K562 (cell line): ENCODE measurements around the gene PIK3AP1. TPM values are rescaled to one million over a fixed set of nuclear protein-coding genes. Genes with fewer than 3 reads are reported as not detected.

Source experiments
- ATAC-seq: fragments of 200-7000 bp; cut with Tn5 transposase; 3 replicates; pipeline ENCODE4 v1.9.1; 2020; ENCODE audit warnings: moderate library complexity
- BruUV-seq: library from RNA; stranded (reverse); fragments of 400-500 nt; replicated peaks from 2 replicates; lab custom pipeline; 2021; lab: Mats Ljungman, UMichigan
- CTCF ChIA-PET: fragments of 300-600 bp; formaldehyde crosslinking; extraction: SDS; loops from one replicate; lab custom pipeline; 2021; ENCODE audit warnings: low intra/inter-chr PET ratio; lab: Yijun Ruan, JAX
- POLR2A ChIA-PET: fragments of 300-600, 350-650 bp; sonication (Branson Sonifier 250); formaldehyde crosslinking; extraction: SDS; loops from one replicate; lab custom pipeline; 2021; ENCODE audit warnings: antibody characterized with exemption, inconsistent platforms; lab: Yijun Ruan, JAX
- DNase-seq, 4 experiments: peaks; one replicate each; pipeline versions ENCODE4 v3.0.0 to v3.0.0-alpha.2; 2011 to 2018; ENCODE audit warnings: low spot score in 3 of 4, mixed read lengths in 3 of 4; ENCODE audit errors: extremely low read depth in 1 of 4
- FAIRE-seq: peaks from 2 replicates; lab custom pipeline; 2011; peaks lifted over from hg19 to GRCh38; lab: Jason Lieb, UNC
- H2AFZ ChIP-seq: 2 replicates; pipeline ENCODE4 v1.6.0; 2011; ENCODE audit warnings: low read depth, low read length, control low read depth, inconsistent platforms
- H3K27ac ChIP-seq: fragments of 200-600 bp; 3 replicates; pipeline ENCODE4 v1.8.0; 2011; ENCODE audit warnings: low read depth, mild to moderate bottlenecking, control low read depth, inconsistent platforms, low read length, moderate library complexity, mixed read lengths; ENCODE audit errors: extremely low read depth
- H3K27me3 ChIP-seq, 2 experiments: fragments of 300-600 bp in 1 of 2; 2 replicates in 1 of 2; 3 replicates in 1 of 2; pipeline versions ENCODE4 v1.6.0 to v1.8.0; 2011; ENCODE audit warnings: inconsistent platforms in 2 of 2, low read length in 2 of 2, mild to moderate bottlenecking in 1 of 2, mixed read lengths in 1 of 2, moderate library complexity in 1 of 2; ENCODE audit not compliant: control insufficient read depth in 2 of 2, insufficient read depth in 2 of 2
- H3K36me3 ChIP-seq: fragments of 300-600 bp; 3 replicates; pipeline ENCODE4 v1.8.0; 2011; ENCODE audit warnings: mild to moderate bottlenecking, low read length, inconsistent platforms; ENCODE audit not compliant: control insufficient read depth, insufficient read depth
- H3K4me1 ChIP-seq, 2 experiments: fragments of 200-600 bp in 1 of 2; replicated peaks in 1 of 2; 2 replicates in 1 of 2; 3 replicates in 1 of 2; pipeline versions ENCODE4 v1.5.1 to v1.8.0; 2011; ENCODE audit warnings: inconsistent platforms in 2 of 2, low read length in 2 of 2, mild to moderate bottlenecking in 1 of 2, mixed read lengths in 1 of 2, moderate library complexity in 1 of 2; ENCODE audit not compliant: control insufficient read depth in 2 of 2, insufficient read depth in 2 of 2
- H3K4me2 ChIP-seq: 2 replicates; pipeline ENCODE4 v1.6.1; 2011; ENCODE audit warnings: low read length, control low read depth, inconsistent platforms, mixed read lengths; ENCODE audit not compliant: insufficient read depth
- H3K4me3 ChIP-seq: fragments of 200-600 bp; sonication (generic), shearing (Covaris generic); 2 replicates; pipeline ENCODE4 v1.5.1; 2016; ENCODE audit warnings: control low read depth, inconsistent platforms
- H3K79me2 ChIP-seq: fragments of 200-600 bp; 3 replicates; pipeline ENCODE4 v1.8.0; 2011; ENCODE audit warnings: low read length, inconsistent platforms; ENCODE audit not compliant: control insufficient read depth, insufficient read depth
- H3K9ac ChIP-seq, 2 experiments: 2 replicates each; pipeline versions ENCODE4 v1.6.0 to v1.6.1; 2011; ENCODE audit warnings: low read depth in 2 of 2, low read length in 2 of 2, control low read depth in 1 of 2, inconsistent platforms in 1 of 2, mild to moderate bottlenecking in 1 of 2, mixed read lengths in 1 of 2; ENCODE audit not compliant: insufficient read depth in 1 of 2
- H3K9me1 ChIP-seq: one replicate; pipeline ENCODE4 v1.6.0; 2011; ENCODE audit warnings: inconsistent platforms, mild to moderate bottlenecking, low read length, moderate library complexity; ENCODE audit not compliant: control insufficient read depth, insufficient read depth
- H3K9me3 ChIP-seq: replicated peaks from 2 replicates; pipeline ENCODE4 v1.5.1; 2011; ENCODE audit warnings: low read depth, low read length, inconsistent platforms; ENCODE audit not compliant: control insufficient read depth, insufficient read depth
- H4K20me1 ChIP-seq: replicated peaks from 2 replicates; pipeline ENCODE4 v1.6.1; 2011; ENCODE audit warnings: low read length, inconsistent platforms, mixed read lengths; ENCODE audit not compliant: control insufficient read depth, insufficient read depth
- BACH1 ChIP-seq: fragments of 200-800 bp; sonication (Bioruptor generic); IDR thresholded peaks from 2 replicates; pipeline ENCODE4 v1.6.1; 2016; ENCODE audit warnings: missing genetic modification characterization, missing compliant biosample characterization
- BRF1 ChIP-seq: IDR thresholded peaks from 3 replicates; pipeline ENCODE4 v1.6.1; 2011; ENCODE audit warnings: borderline replicate concordance, mild to moderate bottlenecking; ENCODE audit not compliant: insufficient read length; ENCODE audit errors: extremely low read depth
- CREBBP ChIP-seq: IDR thresholded peaks from one replicate; pipeline ENCODE4 v1.6.1; 2012; ENCODE audit warnings: low read depth, mild to moderate bottlenecking, control low read depth, inconsistent platforms, low read length
- KDM1A ChIP-seq, 2 experiments: fragments of 450-650 bp; IDR thresholded peaks; 2 replicates each; pipeline ENCODE4 v1.6.1; 2016; ENCODE audit warnings: mild to moderate bottlenecking in 2 of 2
- KDM4B ChIP-seq, 2 experiments: fragments of 450-650 bp in 1 of 2; sonication (generic) in 1 of 2; IDR thresholded peaks; 2 replicates each; pipeline ENCODE4 v1.6.1; 2016 to 2017; ENCODE audit warnings: borderline replicate concordance in 2 of 2, antibody characterized with exemption in 1 of 2, low read depth in 1 of 2, mild to moderate bottlenecking in 1 of 2
- MECOM ChIP-seq: fragments of 250-450 bp; sonication (Bioruptor Pico); IDR thresholded peaks from 2 replicates; pipeline ENCODE4 v1.8.0; 2022; ENCODE audit warnings: inconsistent platforms
- MXI1 ChIP-seq: IDR thresholded peaks from 2 replicates; pipeline ENCODE4 v1.6.1; 2011; ENCODE audit warnings: low read depth, mild to moderate bottlenecking, improper control_type of control experiment, low read length
- PHF20 ChIP-seq: fragments of 450-650 bp; IDR thresholded peaks from 2 replicates; pipeline ENCODE4 v1.6.1; 2018; ENCODE audit not compliant: partially characterized antibody
- RAD21 ChIP-seq, 2 experiments: fragments of 250-450 bp in 1 of 2; fragments of 450-650 bp in 1 of 2; sonication (Bioruptor Pico) in 1 of 2; formaldehyde crosslinking in 1 of 2; IDR thresholded peaks in 1 of 2; conservative IDR thresholded peaks in 1 of 2; 2 replicates each; pipeline versions ENCODE4 v1.4.0 to v1.8.0; 2020 to 2022; ENCODE audit warnings: mild to moderate bottlenecking in 2 of 2, moderate library complexity in 1 of 2
- TOE1 ChIP-seq, 2 experiments: fragments of 450-650 bp in 1 of 2; sonication (generic) in 1 of 2; formaldehyde crosslinking in 1 of 2; IDR thresholded peaks; 2 replicates each; pipeline versions ENCODE4 v1.7.1 to v1.8.0; 2016 to 2022; ENCODE audit warnings: borderline replicate concordance in 2 of 2, mild to moderate bottlenecking in 2 of 2, antibody characterized with exemption in 1 of 2, inconsistent platforms in 1 of 2, low read depth in 1 of 2, missing genetic modification reagents in 1 of 2, moderate library complexity in 1 of 2
- ZFPM2 ChIP-seq: fragments of 250-450 bp; sonication (Bioruptor Pico); IDR thresholded peaks from 2 replicates; pipeline ENCODE4 v1.5.1; 2022; ENCODE audit warnings: mild to moderate bottlenecking
- ZNF311 ChIP-seq: fragments of 250-450 bp; sonication (Bioruptor Pico); IDR thresholded peaks from 2 replicates; pipeline ENCODE4 v1.4.0; 2020; ENCODE audit warnings: mild to moderate bottlenecking, moderate library complexity
- ZNF584 ChIP-seq: fragments of 200-800 bp; sonication (Bioruptor generic); IDR thresholded peaks from 2 replicates; pipeline ENCODE4 v1.6.1; 2016; ENCODE audit warnings: low read depth, mild to moderate bottlenecking, missing genetic modification characterization, missing compliant biosample characterization
- ZNF77 ChIP-seq: fragments of 250-450 bp; sonication (Bioruptor Pico); IDR thresholded peaks from 2 replicates; pipeline ENCODE4 v1.5.0; 2020
- WGBS: fragments of 100-300 bp; shearing (Covaris generic); methylation state at CpG from one replicate; pipeline ENCODE4 v1.1.6; 2016; ENCODE audit warnings: low coverage, mixed read lengths; ENCODE audit not compliant: insufficient coverage; ENCODE audit errors: missing lambda C conversion rate; 5-methylcytosine and 5-hydroxymethylcytosine counted together
- in situ Hi-C: fragments of 300-500 bp; cut with MboI; formaldehyde crosslinking; loops from 4 replicates; pipeline ENCODE4 v1.15.0; 2018; ENCODE audit warnings: inconsistent platforms, mixed read lengths
- intact Hi-C: fragments of 100-400 bp; cut with micrococcal nuclease; formaldehyde crosslinking; loops from 2 replicates; pipeline ENCODE4 v1.14.2; 2022
- polyA plus RNA-seq, 8 experiments: library from polyadenylated mRNA; depleted of rRNA in 4 of 8; stranded (reverse) in 5 of 8; unstranded in 3 of 8; fragments of >200 nt; fragmentation: Nextera tagmentation in 2 of 8; fragmentation: Illumina TruSeq in 1 of 8; extraction: Ambion mirVana in 2 of 8; extraction: Trizol in 1 of 8; gene quantifications; 2 replicates each; pipeline versions ENCODE4 v1.2.1 to v1.2.3, GENCODE V29; 2011 to 2014; ENCODE audit warnings: inconsistent platforms in 1 of 8, missing spikeins in 1 of 8
- total RNA-seq, 7 experiments: library from RNA; depleted of rRNA in 6 of 7; stranded (reverse); fragments of >200 nt in 6 of 7; fragmentation: Illumina TruSeq in 2 of 7; extraction: Trizol in 2 of 7; gene quantifications; 2 replicates each; pipeline versions ENCODE4 v1.2.1 to v1.2.3, GENCODE V29; 2011 to 2021; ENCODE audit warnings: low replicate concordance in 1 of 7
- TF ChIP-seq, protein P1 (sequence below): sonication (generic); formaldehyde crosslinking; IDR thresholded peaks from 2 replicates; pipeline ENCODE4 v1.8.0; 2023; ENCODE audit warnings: missing genetic modification reagents, mild to moderate bottlenecking, borderline replicate concordance
- TF ChIP-seq, protein P2 (sequence below): fragments of 450-650 bp; IDR thresholded peaks from 2 replicates; pipeline ENCODE4 v1.6.1; 2016

PIK3AP1 gene
- total and polyA plus RNA-seq, 9 of the 15 experiments (the other 6 are each of a cell fraction or from before 2014, with no cell fraction given), result 0.20 to 2.4 (median 1.4) TPM

DNA sequence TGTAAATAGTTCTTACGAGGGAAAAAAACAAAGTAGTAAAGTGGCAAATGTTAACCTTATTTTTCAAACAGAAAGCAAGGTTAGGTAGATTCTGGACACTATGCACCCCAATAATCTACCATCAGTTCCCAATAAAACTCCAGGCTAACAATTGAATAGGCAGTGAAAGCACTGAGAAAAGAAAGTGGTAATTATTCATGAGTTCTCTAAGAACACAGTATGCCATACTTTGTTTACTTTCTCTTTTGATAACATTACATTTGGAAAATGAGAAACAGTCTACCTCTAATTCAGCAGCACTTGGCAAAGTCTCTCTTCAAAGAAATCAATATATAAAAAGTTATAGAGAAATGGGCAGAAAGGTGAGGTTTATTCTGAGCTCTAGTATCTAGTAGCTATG, 151.9 kb downstream of the PIK3AP1 start (continued):
- TF ChIP-seq, protein P1, sequence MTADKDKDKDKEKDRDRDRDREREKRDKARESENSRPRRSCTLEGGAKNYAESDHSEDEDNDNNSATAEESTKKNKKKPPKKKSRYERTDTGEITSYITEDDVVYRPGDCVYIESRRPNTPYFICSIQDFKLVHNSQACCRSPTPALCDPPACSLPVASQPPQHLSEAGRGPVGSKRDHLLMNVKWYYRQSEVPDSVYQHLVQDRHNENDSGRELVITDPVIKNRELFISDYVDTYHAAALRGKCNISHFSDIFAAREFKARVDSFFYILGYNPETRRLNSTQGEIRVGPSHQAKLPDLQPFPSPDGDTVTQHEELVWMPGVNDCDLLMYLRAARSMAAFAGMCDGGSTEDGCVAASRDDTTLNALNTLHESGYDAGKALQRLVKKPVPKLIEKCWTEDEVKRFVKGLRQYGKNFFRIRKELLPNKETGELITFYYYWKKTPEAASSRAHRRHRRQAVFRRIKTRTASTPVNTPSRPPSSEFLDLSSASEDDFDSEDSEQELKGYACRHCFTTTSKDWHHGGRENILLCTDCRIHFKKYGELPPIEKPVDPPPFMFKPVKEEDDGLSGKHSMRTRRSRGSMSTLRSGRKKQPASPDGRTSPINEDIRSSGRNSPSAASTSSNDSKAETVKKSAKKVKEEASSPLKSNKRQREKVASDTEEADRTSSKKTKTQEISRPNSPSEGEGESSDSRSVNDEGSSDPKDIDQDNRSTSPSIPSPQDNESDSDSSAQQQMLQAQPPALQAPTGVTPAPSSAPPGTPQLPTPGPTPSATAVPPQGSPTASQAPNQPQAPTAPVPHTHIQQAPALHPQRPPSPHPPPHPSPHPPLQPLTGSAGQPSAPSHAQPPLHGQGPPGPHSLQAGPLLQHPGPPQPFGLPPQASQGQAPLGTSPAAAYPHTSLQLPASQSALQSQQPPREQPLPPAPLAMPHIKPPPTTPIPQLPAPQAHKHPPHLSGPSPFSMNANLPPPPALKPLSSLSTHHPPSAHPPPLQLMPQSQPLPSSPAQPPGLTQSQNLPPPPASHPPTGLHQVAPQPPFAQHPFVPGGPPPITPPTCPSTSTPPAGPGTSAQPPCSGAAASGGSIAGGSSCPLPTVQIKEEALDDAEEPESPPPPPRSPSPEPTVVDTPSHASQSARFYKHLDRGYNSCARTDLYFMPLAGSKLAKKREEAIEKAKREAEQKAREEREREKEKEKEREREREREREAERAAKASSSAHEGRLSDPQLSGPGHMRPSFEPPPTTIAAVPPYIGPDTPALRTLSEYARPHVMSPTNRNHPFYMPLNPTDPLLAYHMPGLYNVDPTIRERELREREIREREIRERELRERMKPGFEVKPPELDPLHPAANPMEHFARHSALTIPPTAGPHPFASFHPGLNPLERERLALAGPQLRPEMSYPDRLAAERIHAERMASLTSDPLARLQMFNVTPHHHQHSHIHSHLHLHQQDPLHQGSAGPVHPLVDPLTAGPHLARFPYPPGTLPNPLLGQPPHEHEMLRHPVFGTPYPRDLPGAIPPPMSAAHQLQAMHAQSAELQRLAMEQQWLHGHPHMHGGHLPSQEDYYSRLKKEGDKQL (CRISPR knock-in tag), result no peak
- no peak for TF ChIP-seq ZNF77 (CRISPR knock-in tag)
- no peak for TF ChIP-seq ZNF311 (CRISPR knock-in tag)

DNA sequence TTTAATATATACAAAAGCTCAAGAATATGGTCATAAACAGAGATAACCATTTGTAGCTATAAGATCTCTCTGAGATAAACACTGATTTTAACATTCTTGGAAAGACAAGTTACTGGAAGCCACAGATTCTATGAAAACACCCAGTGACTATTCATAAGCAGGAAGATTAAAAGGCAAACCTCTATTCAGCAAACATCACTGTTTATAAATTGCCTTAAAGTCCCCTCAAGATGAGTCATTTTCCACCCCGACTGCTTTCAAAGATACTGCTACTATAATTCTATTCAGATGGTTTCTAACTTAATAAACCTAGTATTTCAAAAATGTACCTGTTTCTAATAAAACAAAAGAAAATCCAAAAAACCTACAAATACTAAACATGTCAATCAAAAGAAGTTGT, 154.5 kb downstream of the PIK3AP1 start:
- ChIA-PET POLR2A (no interaction called here), CTCF (no interaction called here)
- ATAC-seq (no peak), FAIRE-seq (no peak), DNase-seq (no peak)
- H3K9me3 ChIP-seq, result no peaks in the 10 kb centered on the region
- no peaks in the 10 kb centered on the region for H3K27me3 ChIP-seq
- H3K4me1 ChIP-seq, result no peaks in the 10 kb centered on the region; a peak in 1 of 5 replicates
- no peak overlapping the region for H3K4me3 ChIP-seq
- H3K9me1 ChIP-seq, result no peaks in the 10 kb centered on the region
- H3K4me2 ChIP-seq, result no peak overlapping the region
- H3K36me3 ChIP-seq, result peaks cover 56% of the 10 kb centered on the region
- H3K27ac ChIP-seq, result no peak overlapping the region
- WGBS, result 15% methylated on average over 1 of the region's 1 CpG
- in situ Hi-C loops, result no loop called here
- H3K9ac ChIP-seq, result no peak overlapping the region
- no peak overlapping the region for H2AFZ ChIP-seq
- H3K79me2 ChIP-seq, result peaks cover 57% of the 10 kb centered on the region
- BruUV-seq, result no TSS peak
- intact Hi-C loops, result no loop called here
- H4K20me1 ChIP-seq, result no peaks in the 10 kb centered on the region; the same call in 1 of the 2 replicates
- TF ChIP-seq ZFPM2 (CRISPR knock-in tag), result no peak
- TF ChIP-seq MECOM (CRISPR knock-in tag), result no peak
- TF ChIP-seq KDM1A (IDR thresholded peaks at IDR 0.05), result no peak
- no peak for TF ChIP-seq ZNF584 (CRISPR knock-in tag)
- TF ChIP-seq KDM4B (IDR thresholded peaks at IDR 0.05; ENCODE audit: borderline replicate concordance in 2 of 2, low read depth in 1 of 2), result no peak
- TF ChIP-seq BRF1, result no peak
- TF ChIP-seq, protein P2, sequence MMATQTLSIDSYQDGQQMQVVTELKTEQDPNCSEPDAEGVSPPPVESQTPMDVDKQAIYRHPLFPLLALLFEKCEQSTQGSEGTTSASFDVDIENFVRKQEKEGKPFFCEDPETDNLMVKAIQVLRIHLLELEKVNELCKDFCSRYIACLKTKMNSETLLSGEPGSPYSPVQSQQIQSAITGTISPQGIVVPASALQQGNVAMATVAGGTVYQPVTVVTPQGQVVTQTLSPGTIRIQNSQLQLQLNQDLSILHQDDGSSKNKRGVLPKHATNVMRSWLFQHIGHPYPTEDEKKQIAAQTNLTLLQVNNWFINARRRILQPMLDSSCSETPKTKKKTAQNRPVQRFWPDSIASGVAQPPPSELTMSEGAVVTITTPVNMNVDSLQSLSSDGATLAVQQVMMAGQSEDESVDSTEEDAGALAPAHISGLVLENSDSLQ, result no peak
- no peak for TF ChIP-seq TOE1 (IDR thresholded peaks at IDR 0.05; ENCODE audit: borderline replicate concordance)
- TF ChIP-seq TOE1 (CRISPR knock-in tag; IDR thresholded peaks at IDR 0.05; ENCODE audit: borderline replicate concordance, low read depth), result no peak
- TF ChIP-seq MXI1, result no peak
- no peak for TF ChIP-seq RAD21 (CRISPR knock-in tag; conservative IDR thresholded peaks at IDR 0.05 in 1 of 2, IDR thresholded peaks at IDR 0.05 in 1 of 2)
- no peak for TF ChIP-seq PHF20
- no peak for TF ChIP-seq BACH1 (tag)
- no peak for TF ChIP-seq CREBBP
